ENCODE data around the gene EFHD1.
"Not testable (repeated sequence)": the region's sequence is repeated elsewhere in the genome, so short reads cannot be mapped to it uniquely, and the experiment has no call there.

Gene EFHD1

DNA sequence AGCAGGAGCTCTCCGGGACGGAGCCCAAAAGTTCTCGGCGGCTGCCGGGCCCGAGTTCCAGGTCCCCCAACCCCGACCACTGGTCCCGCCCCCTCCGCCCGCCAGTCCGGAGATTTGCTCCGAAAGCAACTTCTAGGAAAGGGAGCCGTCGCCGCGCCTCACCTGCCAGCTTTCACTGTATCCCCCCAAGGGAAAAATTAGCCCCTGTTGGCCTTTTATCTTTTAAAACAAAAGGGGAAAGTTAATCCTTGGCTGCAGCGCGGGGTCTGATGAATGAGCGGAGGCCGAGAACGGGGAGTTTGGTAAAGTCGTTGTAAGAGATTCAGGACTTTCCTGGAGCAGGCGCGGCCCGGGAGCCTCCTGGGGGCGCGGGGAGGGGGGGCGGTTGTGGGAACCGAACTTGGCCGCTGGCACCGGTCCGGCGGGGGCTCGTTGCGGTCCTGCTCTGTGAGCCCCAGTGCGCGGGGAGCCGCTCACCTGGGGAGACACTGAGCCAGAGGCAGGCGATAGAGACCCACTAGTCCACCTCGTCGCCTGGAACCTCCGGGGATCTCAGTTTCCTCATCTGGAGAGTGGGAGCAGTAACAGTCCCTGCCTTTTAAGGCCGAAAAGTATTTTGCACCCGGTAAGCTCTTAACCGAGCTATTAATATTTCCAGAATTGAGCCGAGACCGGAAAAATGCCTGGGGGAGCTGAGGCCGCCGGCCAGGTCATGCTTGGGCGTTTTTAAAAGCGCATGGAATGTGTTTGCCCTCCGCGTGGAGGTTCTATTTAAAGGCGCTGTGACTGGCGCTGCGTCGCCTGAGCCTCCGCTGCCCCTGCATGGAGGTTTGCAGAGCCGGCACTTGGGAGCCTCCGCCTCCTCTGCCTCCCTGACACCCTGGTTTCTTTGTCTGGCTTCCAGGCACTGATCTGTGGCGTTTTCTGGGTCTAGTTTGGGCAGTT is 1.1 kb downstream of the EFHD1 start:
- CTCF ChIA-PET: interaction anchor here (1.2 to 1.5 kb wide), 2 partner anchors 10 to 25 kb away, joined by 4 read pairs; no protein-coding TSS in a partner anchor
- no peak for DNase-seq (ENCODE audit: extremely low spot score)
- POLR2A ChIA-PET: no interaction called here
- TF ChIP-seq, protein P1, sequence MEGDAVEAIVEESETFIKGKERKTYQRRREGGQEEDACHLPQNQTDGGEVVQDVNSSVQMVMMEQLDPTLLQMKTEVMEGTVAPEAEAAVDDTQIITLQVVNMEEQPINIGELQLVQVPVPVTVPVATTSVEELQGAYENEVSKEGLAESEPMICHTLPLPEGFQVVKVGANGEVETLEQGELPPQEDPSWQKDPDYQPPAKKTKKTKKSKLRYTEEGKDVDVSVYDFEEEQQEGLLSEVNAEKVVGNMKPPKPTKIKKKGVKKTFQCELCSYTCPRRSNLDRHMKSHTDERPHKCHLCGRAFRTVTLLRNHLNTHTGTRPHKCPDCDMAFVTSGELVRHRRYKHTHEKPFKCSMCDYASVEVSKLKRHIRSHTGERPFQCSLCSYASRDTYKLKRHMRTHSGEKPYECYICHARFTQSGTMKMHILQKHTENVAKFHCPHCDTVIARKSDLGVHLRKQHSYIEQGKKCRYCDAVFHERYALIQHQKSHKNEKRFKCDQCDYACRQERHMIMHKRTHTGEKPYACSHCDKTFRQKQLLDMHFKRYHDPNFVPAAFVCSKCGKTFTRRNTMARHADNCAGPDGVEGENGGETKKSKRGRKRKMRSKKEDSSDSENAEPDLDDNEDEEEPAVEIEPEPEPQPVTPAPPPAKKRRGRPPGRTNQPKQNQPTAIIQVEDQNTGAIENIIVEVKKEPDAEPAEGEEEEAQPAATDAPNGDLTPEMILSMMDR (IDR thresholded peaks at IDR 0.05; ENCODE audit: control extremely low read depth, extremely low read depth, low read depth, missing control alignments): no peak

GRCh38 chr2:232635376-232635775 is 2.0 kb downstream of the EFHD1 start:
- POLR2A ChIA-PET; DNase-seq (ENCODE audit: extremely low spot score): not testable (repeated sequence)
- CTCF ChIA-PET: interaction anchor here (0.9 to 1.5 kb wide), 2 partner anchors 11 to 24 kb away, joined by 3 to 4 read pairs; no protein-coding TSS in a partner anchor

GRCh38 chr2:232635820-232636219 is 2.4 kb downstream of the EFHD1 start:
- DNase-seq (ENCODE audit: extremely low spot score): no peak
- CTCF ChIA-PET: interaction anchor here (0.9 to 1.6 kb wide), 4 partner anchors 11 to 32 kb away, joined by 3 to 4 read pairs (median 4); no protein-coding TSS in a partner anchor
- POLR2A ChIA-PET: no interaction called here
- TF ChIP-seq, protein P1 (IDR thresholded peaks at IDR 0.05; ENCODE audit: control extremely low read depth, extremely low read depth, low read depth, missing control alignments): no peak

- no peak for DNase-seq (ENCODE audit: extremely low spot score)
- ChIA-PET POLR2A (no interaction called here), CTCF (interaction anchor here (1.3 to 1.6 kb wide), 3 partner anchors 10 to 33 kb away, joined by 3 to 4 read pairs (median 4); no protein-coding TSS in a partner anchor)
- TF ChIP-seq, protein P1 (IDR thresholded peaks at IDR 0.05; ENCODE audit: control extremely low read depth, extremely low read depth, low read depth, missing control alignments): no peak
These were observed 3.5 kb downstream of the EFHD1 start for GRCh38 chr2:232636788-232637420.

- CTCF ChIA-PET: interaction anchor here (1.4 kb wide), 1 partner anchor 14 kb away, joined by 5 read pairs; no protein-coding TSS in a partner anchor
- DNase-seq (ENCODE audit: extremely low spot score): no peak
These were observed 4.6 kb downstream of the EFHD1 start for GRCh38 chr2:232637866-232638583.

GRCh38 chr2:232641153-232641848 is 7.9 kb downstream of the EFHD1 start:
- ChIA-PET POLR2A (no interaction called here), CTCF (interaction anchor here (1.1 to 2.6 kb wide), 3 partner anchors 11 to 30 kb away, joined by 3 to 6 read pairs (median 5); no protein-coding TSS in a partner anchor)
- DNase-seq (ENCODE audit: extremely low spot score): no peak
- TF ChIP-seq, protein P1 (IDR thresholded peaks at IDR 0.05; ENCODE audit: control extremely low read depth, extremely low read depth, low read depth, missing control alignments): no peak

More at GRCh38 chr2:232637866-232638583, 4.6 kb downstream of the EFHD1 start:
- TF ChIP-seq, protein P1 (IDR thresholded peaks at IDR 0.05; ENCODE audit: control extremely low read depth, extremely low read depth, low read depth, missing control alignments): no peak
- POLR2A ChIA-PET: no interaction called here

Measured in GM10248 (cell line).